ENCODE data around the gene VPS54.
"Not testable (repeated sequence)": the region's sequence is repeated elsewhere in the genome, so short reads cannot be mapped to it uniquely, and the experiment has no call there.

Gene VPS54

GRCh38 chr2:63872571-63873328 lies 146.5 kb downstream of the VPS54 start:
- DNase-seq (ENCODE audit: low spot score) = no peak

GRCh38 chr2:63871864-63872263 lies 147.4 kb downstream of the VPS54 start:
- no peak for DNase-seq (ENCODE audit: low spot score)

GRCh38 chr2:63870679-63871078 lies 148.5 kb downstream of the VPS54 start:
- DNase-seq (ENCODE audit: low spot score) = no peak

- no peak for DNase-seq (ENCODE audit: low spot score)
These were observed 153.1 kb downstream of the VPS54 start for GRCh38 chr2:63866009-63866709.

GRCh38 chr2:63865159-63865799 lies 153.9 kb downstream of the VPS54 start:
- no peak for DNase-seq (ENCODE audit: low spot score)

GRCh38 chr2:63863707-63864106 lies 155.5 kb downstream of the VPS54 start:
- no peak for DNase-seq (ENCODE audit: low spot score)

- DNase-seq (ENCODE audit: low spot score) = no peak
These were observed 156.4 kb downstream of the VPS54 start for GRCh38 chr2:63862806-63863205.

GRCh38 chr2:63861220-63861822 lies 157.9 kb downstream of the VPS54 start:
- DNase-seq (ENCODE audit: low spot score) = peak; percentile 22

- DNase-seq (ENCODE audit: low spot score) = no peak
These were observed 160.9 kb downstream of the VPS54 start for GRCh38 chr2:63858291-63858690.

GRCh38 chr2:63856303-63856603 lies 163.0 kb downstream of the VPS54 start:
- no peak for DNase-seq (ENCODE audit: low spot score)

- no peak for DNase-seq (ENCODE audit: low spot score)
These were observed 163.6 kb downstream of the VPS54 start for GRCh38 chr2:63855418-63856302.

GRCh38 chr2:63853527-63854310 lies 165.5 kb downstream of the VPS54 start:
- no peak for DNase-seq (ENCODE audit: low spot score)

- DNase-seq (ENCODE audit: low spot score) = no peak
These were observed 167.4 kb downstream of the VPS54 start for GRCh38 chr2:63851691-63852311.

- DNase-seq (ENCODE audit: low spot score) = no peak
These were observed 168.6 kb downstream of the VPS54 start for GRCh38 chr2:63850649-63851048.

- DNase-seq (ENCODE audit: low spot score) = no peak
These were observed 169.0 kb downstream of the VPS54 start for GRCh38 chr2:63850204-63850571.

- peak; percentile 33 for DNase-seq (ENCODE audit: low spot score)
These were observed 169.6 kb downstream of the VPS54 start for GRCh38 chr2:63849381-63850203.

GRCh38 chr2:63847571-63847970 lies 171.7 kb downstream of the VPS54 start:
- DNase-seq (ENCODE audit: low spot score) = not testable (repeated sequence)

- DNase-seq (ENCODE audit: low spot score) = no peak
These were observed 172.7 kb downstream of the VPS54 start for GRCh38 chr2:63846487-63846886.

- no peak for DNase-seq (ENCODE audit: low spot score)
These were observed 173.4 kb downstream of the VPS54 start for GRCh38 chr2:63845866-63846265.

GRCh38 chr2:63844616-63845015 lies 174.6 kb downstream of the VPS54 start:
- DNase-seq (ENCODE audit: low spot score) = no peak

All from iPS-NIHi11 (cell line).